ENCODE results near the gene STPG3.

The STPG3 gene

GRCh38 chr9:137247135-137247915 lies 3.8 kb upstream of the STPG3 start:
- DNase-seq = no peak

GRCh38 chr9:137247916-137248175 lies 3.2 kb upstream of the STPG3 start:
- H3K36me3 ChIP-seq (ENCODE audit: control insufficient read depth, insufficient read depth, low read length) = peaks cover 12% of the 10 kb centered on the region
- H3K4me1 ChIP-seq (ENCODE audit: control insufficient read depth, insufficient read depth, low read length, poor library complexity, severe bottlenecking) = peaks cover 2% of the 10 kb centered on the region
- H3K4me3 ChIP-seq (ENCODE audit: insufficient read depth, low read depth, low read length, poor library complexity, severe bottlenecking) = no peak overlapping the region
- H3K27me3 ChIP-seq (replicated peaks; ENCODE audit: control insufficient read depth, insufficient read depth, low read length, poor library complexity, severe bottlenecking) = no peaks in the 10 kb centered on the region
- DNase-seq = no peak
- H3K27ac ChIP-seq (ENCODE audit: insufficient read depth, low read length, poor library complexity, severe bottlenecking) = no peak overlapping the region
- no peaks in the 10 kb centered on the region for H3K9me3 ChIP-seq (ENCODE audit: control insufficient read depth, low read length)

More at GRCh38 chr9:137247135-137247915, 3.8 kb upstream of the STPG3 start:
- no peaks in the 10 kb centered on the region for H3K27me3 ChIP-seq (replicated peaks; ENCODE audit: control insufficient read depth, insufficient read depth, low read length, poor library complexity, severe bottlenecking)
- H3K27ac ChIP-seq (ENCODE audit: insufficient read depth, low read length, poor library complexity, severe bottlenecking) = no peak overlapping the region
- no peak overlapping the region for H3K4me3 ChIP-seq (ENCODE audit: insufficient read depth, low read depth, low read length, poor library complexity, severe bottlenecking)
- H3K4me1 ChIP-seq (ENCODE audit: control insufficient read depth, insufficient read depth, low read length, poor library complexity, severe bottlenecking) = peaks cover 7% of the 10 kb centered on the region
- H3K9me3 ChIP-seq (ENCODE audit: control insufficient read depth, low read length) = no peaks in the 10 kb centered on the region
- H3K36me3 ChIP-seq (ENCODE audit: control insufficient read depth, insufficient read depth, low read length) = peaks cover 17% of the 10 kb centered on the region

GRCh38 chr9:137250329-137251193 lies 525 bp upstream of the STPG3 start:
- H3K4me1 ChIP-seq (ENCODE audit: control insufficient read depth, insufficient read depth, low read length, poor library complexity, severe bottlenecking) = peaks cover 8% of the 10 kb centered on the region

GRCh38 chr9:137251490-137252268 lies 593 bp downstream of the STPG3 start:
- peaks cover 19% of the 10 kb centered on the region for H3K4me1 ChIP-seq (ENCODE audit: control insufficient read depth, insufficient read depth, low read length, poor library complexity, severe bottlenecking)
- no peak for DNase-seq
- H3K9me3 ChIP-seq (ENCODE audit: control insufficient read depth, low read length) = no peaks in the 10 kb centered on the region

More at GRCh38 chr9:137250329-137251193, 525 bp upstream of the STPG3 start:
- H3K9me3 ChIP-seq (ENCODE audit: control insufficient read depth, low read length) = no peaks in the 10 kb centered on the region
- no peak for DNase-seq
- no peaks in the 10 kb centered on the region for H3K36me3 ChIP-seq (ENCODE audit: control insufficient read depth, insufficient read depth, low read length)
- no peak overlapping the region for H3K4me3 ChIP-seq (ENCODE audit: insufficient read depth, low read depth, low read length, poor library complexity, severe bottlenecking)
- no peak overlapping the region for H3K27ac ChIP-seq (ENCODE audit: insufficient read depth, low read length, poor library complexity, severe bottlenecking)
- H3K27me3 ChIP-seq (replicated peaks; ENCODE audit: control insufficient read depth, insufficient read depth, low read length, poor library complexity, severe bottlenecking) = no peaks in the 10 kb centered on the region

GRCh38 chr9:137252555-137253506 lies 1.7 kb downstream of the STPG3 start:
- no peak overlapping the region for H3K4me3 ChIP-seq (ENCODE audit: insufficient read depth, low read depth, low read length, poor library complexity, severe bottlenecking)
- H3K36me3 ChIP-seq (ENCODE audit: control insufficient read depth, insufficient read depth, low read length) = peaks cover 5% of the 10 kb centered on the region
- no peak for DNase-seq
- no peak overlapping the region for H3K27ac ChIP-seq (ENCODE audit: insufficient read depth, low read length, poor library complexity, severe bottlenecking)
- no peaks in the 10 kb centered on the region for H3K9me3 ChIP-seq (ENCODE audit: control insufficient read depth, low read length)
- H3K4me1 ChIP-seq (ENCODE audit: control insufficient read depth, insufficient read depth, low read length, poor library complexity, severe bottlenecking) = peaks cover 21% of the 10 kb centered on the region
- H3K27me3 ChIP-seq (replicated peaks; ENCODE audit: control insufficient read depth, insufficient read depth, low read length, poor library complexity, severe bottlenecking) = no peaks in the 10 kb centered on the region

More at GRCh38 chr9:137251490-137252268, 593 bp downstream of the STPG3 start:
- H3K4me3 ChIP-seq (ENCODE audit: insufficient read depth, low read depth, low read length, poor library complexity, severe bottlenecking) = no peak overlapping the region
- no peaks in the 10 kb centered on the region for H3K27me3 ChIP-seq (replicated peaks; ENCODE audit: control insufficient read depth, insufficient read depth, low read length, poor library complexity, severe bottlenecking)
- H3K27ac ChIP-seq (ENCODE audit: insufficient read depth, low read length, poor library complexity, severe bottlenecking) = no peak overlapping the region
- H3K36me3 ChIP-seq (ENCODE audit: control insufficient read depth, insufficient read depth, low read length) = peaks cover 2% of the 10 kb centered on the region

GRCh38 chr9:137253717-137254623 lies 2.9 kb downstream of the STPG3 start:
- Histone ChIP-seq H3K36me3 (ENCODE audit: control insufficient read depth, insufficient read depth, low read length) (peaks cover 8% of the 10 kb centered on the region), H3K4me3 (ENCODE audit: insufficient read depth, low read depth, low read length, poor library complexity, severe bottlenecking) (peak overlapping the region; percentile 85), H3K27ac (ENCODE audit: insufficient read depth, low read length, poor library complexity, severe bottlenecking) (no peak overlapping the region), H3K9me3 (ENCODE audit: control insufficient read depth, low read length) (no peaks in the 10 kb centered on the region), H3K4me1 (ENCODE audit: control insufficient read depth, insufficient read depth, low read length, poor library complexity, severe bottlenecking) (peaks cover 21% of the 10 kb centered on the region), H3K27me3 (replicated peaks; ENCODE audit: control insufficient read depth, insufficient read depth, low read length, poor library complexity, severe bottlenecking) (no peaks in the 10 kb centered on the region)
- DNase-seq = no peak

GRCh38 chr9:137254624-137255447 lies 3.8 kb downstream of the STPG3 start, which contains the start of gene NELFB:
Gene NELFB (plus strand): TSS chr9:137255327.
- Histone ChIP-seq H3K4me3 (ENCODE audit: insufficient read depth, low read depth, low read length, poor library complexity, severe bottlenecking) (peak within 1 kb of the TSS; percentile 85), H3K9me3 (ENCODE audit: control insufficient read depth, low read length) (no peaks in the 10 kb centered on the region), H3K36me3 (ENCODE audit: control insufficient read depth, insufficient read depth, low read length) (peaks cover 12% of the 10 kb centered on the region), H3K27me3 (replicated peaks; ENCODE audit: control insufficient read depth, insufficient read depth, low read length, poor library complexity, severe bottlenecking) (no peaks in the 10 kb centered on the region), H3K27ac (ENCODE audit: insufficient read depth, low read length, poor library complexity, severe bottlenecking) (peak within 1 kb of the TSS; percentile 69), H3K4me1 (ENCODE audit: control insufficient read depth, insufficient read depth, low read length, poor library complexity, severe bottlenecking) (peaks cover 21% of the 10 kb centered on the region)
- peak; percentile 90 to 94 (median 93) for DNase-seq

- Histone ChIP-seq H3K36me3 (ENCODE audit: control insufficient read depth, insufficient read depth, low read length) (peaks cover 12% of the 10 kb centered on the region), H3K27ac (ENCODE audit: insufficient read depth, low read length, poor library complexity, severe bottlenecking) (peak overlapping the region; percentile 69), H3K4me3 (ENCODE audit: insufficient read depth, low read depth, low read length, poor library complexity, severe bottlenecking) (peak overlapping the region; percentile 80), H3K4me1 (ENCODE audit: control insufficient read depth, insufficient read depth, low read length, poor library complexity, severe bottlenecking) (peaks cover 21% of the 10 kb centered on the region), H3K27me3 (replicated peaks; ENCODE audit: control insufficient read depth, insufficient read depth, low read length, poor library complexity, severe bottlenecking) (no peaks in the 10 kb centered on the region), H3K9me3 (ENCODE audit: control insufficient read depth, low read length) (no peaks in the 10 kb centered on the region)
- DNase-seq = no peak
These were observed 4.5 kb downstream of the STPG3 start for GRCh38 chr9:137255448-137256114.
